HEK293 (cell line): Measurements from ENCODE around the gene DSE.

Source experiments
- CTCF ChIA-PET: fragments of 350-600 bp; formaldehyde crosslinking; extraction: SDS; loops from one replicate; lab custom pipeline; 2021; ENCODE audit warnings: antibody characterized with exemption; lab: Yijun Ruan, JAX
- POLR2A ChIA-PET: fragments of 300-600 bp; formaldehyde crosslinking; extraction: SDS; loops from one replicate; lab custom pipeline; 2020; ENCODE audit warnings: antibody characterized with exemption, inconsistent platforms; lab: Yijun Ruan, JAX
- H3K27ac ChIP-seq: fragments of 200-500 bp; sonication (Bioruptor generic); 2 replicates; pipeline ENCODE4 v1.5.1; 2014; ENCODE audit warnings: low read depth, low read length, control low read depth, inconsistent platforms; ENCODE audit errors: extremely low read depth
- H3K36me3 ChIP-seq, 2 experiments: fragments of 200-500 bp in 1 of 2; sonication (Bioruptor generic) in 1 of 2; 1 replicate in 1 of 2; 2 replicates in 1 of 2; pipeline ENCODE4 v1.5.1; 2014 to 2017; ENCODE audit warnings: inconsistent platforms in 2 of 2, low read length in 2 of 2; ENCODE audit not compliant: control insufficient read depth in 2 of 2, insufficient read depth in 1 of 2
- H3K4me1 ChIP-seq: fragments of 200-500 bp; sonication (Bioruptor generic); 2 replicates; pipeline ENCODE4 v1.5.1; 2014; ENCODE audit warnings: mild to moderate bottlenecking, low read length, inconsistent platforms; ENCODE audit not compliant: control insufficient read depth, insufficient read depth
- H3K4me3 ChIP-seq: 2 replicates; pipeline ENCODE4 v1.5.1; 2011; ENCODE audit warnings: low read depth, mild to moderate bottlenecking, control low read depth, low read length, moderate library complexity
- H3K9me3 ChIP-seq: fragments of 200-500 bp; sonication (Bioruptor generic); 2 replicates; pipeline ENCODE4 v1.5.1; 2014; ENCODE audit warnings: low read depth, low read length, inconsistent platforms; ENCODE audit not compliant: control insufficient read depth, insufficient read depth
- KLF1 ChIP-seq: fragments of 450-650 bp; formaldehyde crosslinking; IDR thresholded peaks from 2 replicates; pipeline ENCODE4 v1.5.1; 2016; ENCODE audit warnings: missing biosample characterization, missing genetic modification characterization
- KLF7 ChIP-seq: fragments of 450-650 bp; formaldehyde crosslinking; IDR thresholded peaks from 2 replicates; pipeline ENCODE4 v1.5.1; 2016; ENCODE audit warnings: missing biosample characterization, missing genetic modification characterization, borderline replicate concordance
- PRDM1 ChIP-seq: fragments of 450-650 bp; formaldehyde crosslinking; IDR thresholded peaks from 2 replicates; pipeline ENCODE4; 2016; ENCODE audit warnings: missing biosample characterization, missing genetic modification characterization
- PRDM10 ChIP-seq: fragments of 450-650 bp; formaldehyde crosslinking; IDR thresholded peaks from 2 replicates; pipeline ENCODE4 v1.5.1; 2016; ENCODE audit warnings: missing biosample characterization, missing genetic modification characterization
- SCRT2 ChIP-seq: fragments of 450-650 bp; formaldehyde crosslinking; IDR thresholded peaks from 2 replicates; pipeline ENCODE4 v1.5.1; 2016; ENCODE audit warnings: missing biosample characterization, missing genetic modification characterization
- SETDB1 ChIP-seq: IDR thresholded peaks from one replicate; pipeline ENCODE4 v1.6.1; 2017; ENCODE audit warnings: mild to moderate bottlenecking, low read length, moderate library complexity, mixed read lengths; ENCODE audit not compliant: insufficient read length
- TRIM28 ChIP-seq: IDR thresholded peaks from 2 replicates; pipeline ENCODE4 v1.6.1; 2011; ENCODE audit warnings: low read length, control low read depth, borderline replicate concordance
- ZBTB1 ChIP-seq: fragments of 450-650 bp; formaldehyde crosslinking; IDR thresholded peaks from 2 replicates; pipeline ENCODE4 v1.5.1; 2016; ENCODE audit warnings: missing biosample characterization, missing genetic modification characterization
- ZBTB7A ChIP-seq: fragments of 450-650 bp; formaldehyde crosslinking; IDR thresholded peaks from 2 replicates; pipeline ENCODE4 v1.5.1; 2016; ENCODE audit warnings: low read depth, missing biosample characterization, missing genetic modification characterization
- ZNF155 ChIP-seq: fragments of 450-650 bp; formaldehyde crosslinking; IDR thresholded peaks from 2 replicates; pipeline ENCODE4 v1.5.1; 2016; ENCODE audit warnings: missing biosample characterization, missing genetic modification characterization
- ZNF18 ChIP-seq: fragments of 450-650 bp; formaldehyde crosslinking; IDR thresholded peaks from 2 replicates; pipeline ENCODE4 v1.5.1; 2016; ENCODE audit warnings: missing biosample characterization, missing genetic modification characterization
- ZNF391 ChIP-seq: fragments of 450-650 bp; formaldehyde crosslinking; IDR thresholded peaks from 2 replicates; pipeline ENCODE4 v1.5.1; 2016; ENCODE audit warnings: low read depth, missing biosample characterization, missing genetic modification characterization, borderline replicate concordance
- ZNF449 ChIP-seq: fragments of 450-650 bp; formaldehyde crosslinking; IDR thresholded peaks from 2 replicates; pipeline ENCODE4 v1.5.1; 2017; ENCODE audit warnings: missing biosample characterization, mild to moderate bottlenecking, missing genetic modification characterization, moderate library complexity
- ZNF501 ChIP-seq: fragments of 450-650 bp; formaldehyde crosslinking; IDR thresholded peaks from 2 replicates; pipeline ENCODE4 v1.5.1; 2016; ENCODE audit warnings: missing biosample characterization, missing genetic modification characterization
- ZNF558 ChIP-seq: fragments of 450-650 bp; formaldehyde crosslinking; IDR thresholded peaks from 2 replicates; pipeline ENCODE4 v1.5.1; 2016; ENCODE audit warnings: missing biosample characterization, missing genetic modification characterization
- ZNF677 ChIP-seq: fragments of 450-650 bp; IDR thresholded peaks from 2 replicates; pipeline ENCODE4 v1.5.0; 2018; ENCODE audit warnings: missing biosample characterization, mild to moderate bottlenecking, missing genetic modification characterization, moderate library complexity
- ZNF707 ChIP-seq: fragments of 450-650 bp; formaldehyde crosslinking; IDR thresholded peaks from 2 replicates; pipeline ENCODE4 v1.5.1; 2016; ENCODE audit warnings: missing biosample characterization, missing genetic modification characterization
- ZXDB ChIP-seq: fragments of 450-650 bp; formaldehyde crosslinking; IDR thresholded peaks from 2 replicates; pipeline ENCODE4 v1.5.1; 2016; ENCODE audit warnings: missing biosample characterization, missing genetic modification characterization

Gene DSE

GRCh38 chr6:116380346-116380745 lies 9.6 kb downstream of the DSE start:
- Histone ChIP-seq H3K4me1 (peaks cover 25% of the 10 kb centered on the region), H3K27ac (no peak overlapping the region), H3K4me3 (no peak overlapping the region), H3K36me3 (no peaks in the 10 kb centered on the region), H3K9me3 (no peaks in the 10 kb centered on the region)
- POLR2A ChIA-PET, result interaction anchor here (0.5 kb wide), 1 partner anchor 50 kb away, joined by 3 read pairs; no protein-coding TSS in a partner anchor
- CTCF ChIA-PET, result no interaction called here
- TF ChIP-seq ZNF501 (tag by site-specific recombination) (no peak), PRDM1 (tag by site-specific recombination) (0 out of 2 replicates have a peak, but pooled peaks have one; percentile 20), ZNF449 (tag by site-specific recombination) (no peak), TRIM28 (no peak), ZXDB (no peak)

- H3K4me3 ChIP-seq, result no peak overlapping the region
- ChIA-PET CTCF (interaction anchor here (0.9 kb wide), 1 partner anchor 130 kb away, joined by 5 read pairs; the partner anchor contains the start of gene CALHM5), POLR2A (interaction anchor here (2.0 kb wide), 1 partner anchor 10 kb away, joined by 9 read pairs; the partner anchor contains the start of gene DSE)
- no peaks in the 10 kb centered on the region for H3K36me3 ChIP-seq
- TF ChIP-seq ZNF501 (tag by site-specific recombination), result no peak
- TF ChIP-seq ZNF155 (tag by site-specific recombination), result no peak
- TF ChIP-seq ZBTB1, result no peak
- peak; percentile 67 for TF ChIP-seq PRDM10
- no peak for TF ChIP-seq ZNF677 (tag by site-specific recombination)
- no peak for TF ChIP-seq ZXDB
- TF ChIP-seq ZNF391 (tag by site-specific recombination), result no peak
- TF ChIP-seq SCRT2 (tag by site-specific recombination), result no peak
- no peak for TF ChIP-seq ZNF558 (tag by site-specific recombination)
- TF ChIP-seq PRDM1 (tag by site-specific recombination), result peak; percentile 46; the same call in 1 of the 2 replicates
- TF ChIP-seq ZNF707, result no peak
- peaks cover 28% of the 10 kb centered on the region for H3K4me1 ChIP-seq
- no peak overlapping the region for H3K27ac ChIP-seq
- no peaks in the 10 kb centered on the region for H3K9me3 ChIP-seq
Measured at GRCh38 chr6:116381000-116381399, 10.3 kb downstream of the DSE start.

- H3K27ac ChIP-seq, result no peak overlapping the region
- no peaks in the 10 kb centered on the region for H3K9me3 ChIP-seq
- CTCF ChIA-PET, result no interaction called here
- TF ChIP-seq KLF1, result 0 out of 2 replicates have a peak, but pooled peaks have one; percentile 37
- TF ChIP-seq ZNF18 (tag by site-specific recombination), result peak; percentile 49; the same call in 1 of the 2 replicates
- TF ChIP-seq TRIM28, result 0 out of 2 replicates have a peak, but pooled peaks have one; percentile 15
- TF ChIP-seq SETDB1, result peak; percentile 81
- no peak for TF ChIP-seq ZBTB7A
- peak; percentile 19; the same call in 1 of the 2 replicates for TF ChIP-seq KLF7 (tag by site-specific recombination)
- TF ChIP-seq ZNF558 (tag by site-specific recombination), result no peak
- H3K36me3 ChIP-seq, result no peaks in the 10 kb centered on the region
- POLR2A ChIA-PET, result interaction anchor here (2.0 kb wide), 1 partner anchor 12 kb away, joined by 9 read pairs; the partner anchor contains the start of gene DSE
- peaks cover 35% of the 10 kb centered on the region for H3K4me1 ChIP-seq
- H3K4me3 ChIP-seq, result no peak overlapping the region
Measured at GRCh38 chr6:116382587-116382986, 11.8 kb downstream of the DSE start.
